Measurements from ENCODE around the gene COMMD3. TPM values are rescaled to one million over a fixed set of nuclear protein-coding genes. Genes with fewer than 3 reads are reported as not detected.

Gene COMMD3
- total and polyA plus RNA-seq, 9 of the 15 experiments (the other 6 are each of a cell fraction or from before 2014, with no cell fraction given), result 50.7 to 217 (median 80.1) TPM

- TF ChIP-seq ZBTB40 (IDR thresholded peaks at IDR 0.05) (peak; percentile 82), ZBTB40 (CRISPR knock-in tag; IDR thresholded peaks at IDR 0.05) (no peak), ZBTB11 (CRISPR knock-in tag; IDR thresholded peaks at IDR 0.05) (peak in 2 of 3 experiments; percentile 58 to 90; a peak in 3 of 6 replicates), ZNF184 (CRISPR knock-in tag; IDR thresholded peaks at IDR 0.05) (no peak), POLR2H (tag; IDR thresholded peaks at IDR 0.05; ENCODE audit: low read depth) (peak; percentile 78), RNF219 (CRISPR knock-in tag; IDR thresholded peaks at IDR 0.05) (no peak), DPF2 (IDR thresholded peaks at IDR 0.05) (no peak), PHB2 (IDR thresholded peaks at IDR 0.05; ENCODE audit: low read depth) (no peak), ZNF444 (CRISPR knock-in tag; IDR thresholded peaks at IDR 0.05) (no peak), LEF1 (IDR thresholded peaks at IDR 0.05) (no peak), ZNF165 (CRISPR knock-in tag; IDR thresholded peaks at IDR 0.05; ENCODE audit: borderline replicate concordance) (no peak)
Observed at GRCh38 chr10:22316286-22317075, at the start of gene COMMD3 (continued).

All from K562 (cell line).